ENCODE data around the gene BIRC2. TPM values are rescaled to one million over a fixed set of nuclear protein-coding genes. Genes with fewer than 3 reads are reported as not detected.

Gene BIRC2
- total RNA-seq, 1 donor from 2014 or later, result 46.9 TPM

DNA sequence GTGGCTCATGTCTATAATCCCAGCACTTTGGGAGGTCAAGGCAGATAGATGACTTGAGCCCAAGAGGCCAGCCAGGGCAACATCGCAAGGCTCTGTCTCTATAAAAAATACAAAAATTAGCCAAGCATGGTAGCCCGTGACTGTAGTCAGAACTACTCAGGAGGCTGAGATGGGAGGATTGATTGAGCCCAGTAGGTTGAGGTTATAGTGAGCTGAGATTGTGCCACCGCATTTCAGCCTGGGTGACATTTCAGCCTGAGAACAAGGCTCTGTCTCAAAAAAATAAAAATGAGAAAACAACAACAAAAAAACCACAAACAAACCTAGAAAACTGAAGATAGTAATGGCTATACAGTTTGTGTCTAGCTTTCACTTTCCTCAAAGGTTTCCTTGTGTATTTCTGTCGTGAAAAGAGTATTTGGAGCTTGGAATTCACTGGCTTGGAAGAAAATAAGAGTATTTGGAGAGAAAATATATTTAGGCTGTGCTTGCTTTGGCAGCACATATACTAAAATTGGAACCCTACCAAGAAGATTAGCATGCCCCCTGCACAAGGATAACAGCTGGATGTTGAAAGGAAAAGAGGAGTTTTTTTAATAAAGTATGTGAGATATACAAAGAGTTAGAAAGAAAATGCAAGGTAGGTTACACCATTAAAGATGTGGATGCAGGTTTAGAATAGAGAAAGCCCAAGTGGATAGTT lies 33.6 kb upstream of the BIRC2 start:
- H3K9me3 Mint-ChIP-seq, result no peaks in the 10 kb centered on the region
- no peak overlapping the region for H3K27ac Mint-ChIP-seq
- peaks cover 17% of the 10 kb centered on the region for H3K4me1 Mint-ChIP-seq (ENCODE audit: unreplicated experiment)
- H3K4me3 Mint-ChIP-seq, result no peak overlapping the region
- no peak for DNase-seq (ENCODE audit: extremely low spot score, unreplicated experiment)
- TF ChIP-seq, protein P1, sequence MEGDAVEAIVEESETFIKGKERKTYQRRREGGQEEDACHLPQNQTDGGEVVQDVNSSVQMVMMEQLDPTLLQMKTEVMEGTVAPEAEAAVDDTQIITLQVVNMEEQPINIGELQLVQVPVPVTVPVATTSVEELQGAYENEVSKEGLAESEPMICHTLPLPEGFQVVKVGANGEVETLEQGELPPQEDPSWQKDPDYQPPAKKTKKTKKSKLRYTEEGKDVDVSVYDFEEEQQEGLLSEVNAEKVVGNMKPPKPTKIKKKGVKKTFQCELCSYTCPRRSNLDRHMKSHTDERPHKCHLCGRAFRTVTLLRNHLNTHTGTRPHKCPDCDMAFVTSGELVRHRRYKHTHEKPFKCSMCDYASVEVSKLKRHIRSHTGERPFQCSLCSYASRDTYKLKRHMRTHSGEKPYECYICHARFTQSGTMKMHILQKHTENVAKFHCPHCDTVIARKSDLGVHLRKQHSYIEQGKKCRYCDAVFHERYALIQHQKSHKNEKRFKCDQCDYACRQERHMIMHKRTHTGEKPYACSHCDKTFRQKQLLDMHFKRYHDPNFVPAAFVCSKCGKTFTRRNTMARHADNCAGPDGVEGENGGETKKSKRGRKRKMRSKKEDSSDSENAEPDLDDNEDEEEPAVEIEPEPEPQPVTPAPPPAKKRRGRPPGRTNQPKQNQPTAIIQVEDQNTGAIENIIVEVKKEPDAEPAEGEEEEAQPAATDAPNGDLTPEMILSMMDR (conservative IDR thresholded peaks at IDR 0.05), result no peak
- H3K36me3 Mint-ChIP-seq, result no peaks in the 10 kb centered on the region
- peaks cover 8% of the 10 kb centered on the region for H3K27me3 Mint-ChIP-seq

DNA sequence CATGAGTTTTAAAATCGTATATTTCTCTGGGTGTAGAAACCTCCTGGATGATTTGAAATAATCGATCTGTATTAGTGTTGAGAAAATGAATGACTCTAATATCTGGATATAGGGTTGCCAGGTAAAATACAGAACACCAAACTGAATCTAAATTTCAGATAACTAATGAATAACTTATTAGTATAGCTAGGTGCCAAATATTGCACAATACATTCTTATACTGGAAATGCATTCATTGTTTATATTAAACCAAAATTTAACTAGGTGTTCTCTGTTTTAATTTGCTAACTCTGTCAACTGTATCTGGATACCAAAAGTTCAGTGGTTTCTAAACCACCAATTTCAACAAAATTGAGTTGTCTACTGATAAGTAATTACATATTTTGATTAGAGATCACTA lies 32.2 kb upstream of the BIRC2 start:
- Mint-ChIP-seq H3K4me3 (no peak overlapping the region), H3K27me3 (peaks cover 12% of the 10 kb centered on the region), H3K9me3 (no peaks in the 10 kb centered on the region), H3K27ac (no peak overlapping the region), H3K4me1 (ENCODE audit: unreplicated experiment) (peaks cover 17% of the 10 kb centered on the region), H3K36me3 (no peaks in the 10 kb centered on the region)
- TF ChIP-seq, protein P1 (conservative IDR thresholded peaks at IDR 0.05), result no peak
- no peak for DNase-seq (ENCODE audit: extremely low spot score, unreplicated experiment)

DNA sequence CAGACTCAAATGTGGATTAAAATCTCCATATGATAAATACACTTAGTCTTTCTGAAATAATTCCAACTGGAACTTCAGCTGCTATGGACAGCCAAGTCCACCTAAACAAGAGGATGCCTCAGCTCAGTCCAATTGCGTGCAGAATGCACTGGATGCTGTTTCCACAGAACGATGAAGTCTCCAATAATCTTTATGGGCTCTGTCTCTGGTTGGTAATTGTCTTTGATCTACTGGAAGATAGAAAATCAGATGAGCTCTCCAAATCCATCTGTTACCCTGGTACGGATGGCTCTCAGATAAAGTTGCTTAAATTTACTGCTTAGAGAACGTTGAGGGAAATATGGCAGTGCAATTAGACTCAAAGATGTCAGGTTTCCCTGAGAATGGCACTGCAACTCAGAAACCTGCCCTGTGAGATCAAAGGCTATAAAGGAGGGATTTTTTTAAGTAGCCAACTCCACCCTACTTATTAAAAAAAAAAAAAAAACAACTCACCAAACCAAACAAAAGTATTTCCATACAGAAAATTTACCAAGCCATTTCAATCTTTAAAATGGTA lies 30.6 kb upstream of the BIRC2 start:
- Mint-ChIP-seq H3K4me1 (ENCODE audit: unreplicated experiment) (peaks cover 17% of the 10 kb centered on the region), H3K9me3 (no peaks in the 10 kb centered on the region), H3K4me3 (no peak overlapping the region), H3K27ac (peak overlapping the region; percentile 52), H3K27me3 (peaks cover 15% of the 10 kb centered on the region), H3K36me3 (no peaks in the 10 kb centered on the region)
- DNase-seq (ENCODE audit: extremely low spot score, unreplicated experiment), result no peak
- TF ChIP-seq, protein P1 (conservative IDR thresholded peaks at IDR 0.05), result no peak

DNA sequence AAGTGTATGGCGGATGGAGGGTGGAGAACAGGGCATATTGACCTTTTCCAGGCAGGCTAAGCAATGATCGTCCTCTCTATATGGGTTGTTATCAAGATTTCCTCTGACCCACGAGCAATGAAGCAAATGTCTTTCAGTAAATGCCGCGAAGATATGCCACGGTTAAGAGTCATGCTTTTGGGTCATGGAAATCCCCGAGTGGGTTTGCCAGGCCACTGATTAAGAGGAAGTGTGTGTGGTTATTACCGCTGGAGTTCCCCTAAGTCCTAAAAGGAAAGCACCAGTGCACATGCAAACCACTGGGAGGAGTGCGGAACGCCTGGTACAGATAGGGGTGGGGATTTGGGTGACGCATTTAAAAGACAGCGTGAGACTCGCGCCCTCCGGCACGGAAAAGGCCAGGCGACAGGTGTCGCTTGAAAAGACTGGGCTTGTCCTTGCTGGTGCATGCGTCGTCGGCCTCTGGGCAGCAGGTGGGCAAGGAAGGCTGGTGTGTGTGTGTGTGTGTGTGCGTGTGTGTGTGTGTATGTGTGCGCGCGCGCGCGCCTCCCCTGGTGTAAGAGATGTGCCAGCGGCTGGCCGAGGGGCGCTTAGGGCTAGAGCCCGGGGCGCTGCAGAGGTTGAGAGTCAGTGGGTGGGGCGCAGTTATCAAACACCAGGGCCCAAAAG lies 29.8 kb upstream of the BIRC2 start, which contains the start of gene BIRC3:
Gene BIRC3, plus strand, starts transcription at position 386 of the 669 bp plus-strand sequence. CDS start 7,026 bp downstream, outside the sequence.
- peaks cover 15% of the 10 kb centered on the region for H3K27me3 Mint-ChIP-seq
- peak; percentile 73 for DNase-seq (ENCODE audit: extremely low spot score, unreplicated experiment)
- H3K36me3 Mint-ChIP-seq, result no peaks in the 10 kb centered on the region
- peak within 1 kb of the TSS; percentile 90 for H3K4me3 Mint-ChIP-seq
- peaks cover 17% of the 10 kb centered on the region for H3K4me1 Mint-ChIP-seq (ENCODE audit: unreplicated experiment)
- TF ChIP-seq, protein P1 (conservative IDR thresholded peaks at IDR 0.05), result peak; percentile 37
- H3K9me3 Mint-ChIP-seq, result no peaks in the 10 kb centered on the region
- H3K27ac Mint-ChIP-seq, result peak within 1 kb of the TSS; percentile 93

DNA sequence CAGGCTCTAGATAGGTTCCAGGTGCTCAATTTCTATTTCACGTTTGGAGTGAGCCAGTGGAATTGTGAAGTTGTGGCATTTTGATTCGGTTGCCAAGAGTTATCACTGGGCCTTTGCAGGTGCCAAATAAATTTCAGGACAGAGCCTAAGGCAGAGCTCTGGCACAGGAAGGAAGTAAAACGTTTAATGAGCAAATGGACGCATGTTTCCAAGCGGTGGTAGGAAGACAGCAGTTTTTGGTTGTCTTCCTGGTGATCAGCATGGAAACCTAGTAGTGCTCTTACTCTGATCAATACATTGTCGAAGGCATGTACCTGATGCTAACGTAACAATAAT lies 29.3 kb upstream of the BIRC2 start:
- no peak for DNase-seq (ENCODE audit: extremely low spot score, unreplicated experiment)
- Mint-ChIP-seq H3K36me3 (no peaks in the 10 kb centered on the region), H3K27me3 (peaks cover 15% of the 10 kb centered on the region), H3K4me3 (peak overlapping the region; percentile 90), H3K4me1 (ENCODE audit: unreplicated experiment) (peaks cover 17% of the 10 kb centered on the region), H3K27ac (peak overlapping the region; percentile 93), H3K9me3 (no peaks in the 10 kb centered on the region)
- TF ChIP-seq, protein P1 (conservative IDR thresholded peaks at IDR 0.05), result no peak

All from type B pancreatic cell (in vitro differentiated cells).